Epithelial cell of esophagus (primary cell): ENCODE data around the gene WDR70.
A peak's percentile ranks its signal among the peaks of the same experiment; 100 is the strongest.

Experiments
- DNase-seq: peaks from one replicate; pipeline ENCODE4 v3.0.0; 2010; ENCODE audit warnings: low read depth
- H3K4me3 ChIP-seq: 2 replicates; pipeline ENCODE4 v1.5.1; 2011; ENCODE audit warnings: mild to moderate bottlenecking, low read length, control low read depth
- TF ChIP-seq, protein P1 (sequence below): IDR thresholded peaks from 2 replicates; pipeline ENCODE4 v1.5.1; 2011; ENCODE audit warnings: low read depth, mild to moderate bottlenecking, low read length, control low read depth, inconsistent platforms; ENCODE audit not compliant: insufficient read depth; ENCODE audit errors: missing control alignments

The WDR70 gene

DNA sequence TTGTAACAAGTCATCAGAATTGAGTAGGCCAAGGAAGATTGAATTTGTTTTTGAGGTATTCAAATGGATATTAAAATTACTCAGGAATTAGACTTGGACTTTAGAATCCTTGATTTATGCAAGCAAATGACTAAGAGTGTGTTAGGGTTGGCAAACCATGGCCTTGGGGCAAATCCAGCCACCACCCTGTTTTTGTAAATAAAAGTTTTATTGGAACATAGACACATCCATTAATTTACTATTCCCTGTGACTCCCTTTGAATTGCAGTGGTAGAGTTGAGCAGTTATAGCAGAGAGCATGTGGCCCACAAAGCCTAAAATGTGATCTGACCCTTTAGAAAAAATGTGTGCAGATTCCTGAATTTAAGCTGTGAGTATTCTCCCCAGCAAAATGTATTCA is 115.6 kb downstream of the WDR70 start:
- TF ChIP-seq, protein P1, sequence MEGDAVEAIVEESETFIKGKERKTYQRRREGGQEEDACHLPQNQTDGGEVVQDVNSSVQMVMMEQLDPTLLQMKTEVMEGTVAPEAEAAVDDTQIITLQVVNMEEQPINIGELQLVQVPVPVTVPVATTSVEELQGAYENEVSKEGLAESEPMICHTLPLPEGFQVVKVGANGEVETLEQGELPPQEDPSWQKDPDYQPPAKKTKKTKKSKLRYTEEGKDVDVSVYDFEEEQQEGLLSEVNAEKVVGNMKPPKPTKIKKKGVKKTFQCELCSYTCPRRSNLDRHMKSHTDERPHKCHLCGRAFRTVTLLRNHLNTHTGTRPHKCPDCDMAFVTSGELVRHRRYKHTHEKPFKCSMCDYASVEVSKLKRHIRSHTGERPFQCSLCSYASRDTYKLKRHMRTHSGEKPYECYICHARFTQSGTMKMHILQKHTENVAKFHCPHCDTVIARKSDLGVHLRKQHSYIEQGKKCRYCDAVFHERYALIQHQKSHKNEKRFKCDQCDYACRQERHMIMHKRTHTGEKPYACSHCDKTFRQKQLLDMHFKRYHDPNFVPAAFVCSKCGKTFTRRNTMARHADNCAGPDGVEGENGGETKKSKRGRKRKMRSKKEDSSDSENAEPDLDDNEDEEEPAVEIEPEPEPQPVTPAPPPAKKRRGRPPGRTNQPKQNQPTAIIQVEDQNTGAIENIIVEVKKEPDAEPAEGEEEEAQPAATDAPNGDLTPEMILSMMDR = no peak
- H3K4me3 ChIP-seq = no peak overlapping the region
- DNase-seq = peak; percentile 81

- H3K4me3 ChIP-seq = no peak overlapping the region
- TF ChIP-seq, protein P1 = peak; percentile 22
- DNase-seq = no peak
These were observed 116.1 kb downstream of the WDR70 start for GRCh38 chr5:37495210-37495609.

- DNase-seq = peak; percentile 70
- no peak overlapping the region for H3K4me3 ChIP-seq
- TF ChIP-seq, protein P1 = no peak
These were observed 116.7 kb downstream of the WDR70 start for GRCh38 chr5:37495668-37496347.

GRCh38 chr5:37496902-37497445 is 117.9 kb downstream of the WDR70 start:
- no peak overlapping the region for H3K4me3 ChIP-seq
- TF ChIP-seq, protein P1 = no peak
- DNase-seq = no peak

GRCh38 chr5:37501152-37501551 is 122.0 kb downstream of the WDR70 start:
- DNase-seq = peak; percentile 16
- no peak overlapping the region for H3K4me3 ChIP-seq
- TF ChIP-seq, protein P1 = no peak

DNA sequence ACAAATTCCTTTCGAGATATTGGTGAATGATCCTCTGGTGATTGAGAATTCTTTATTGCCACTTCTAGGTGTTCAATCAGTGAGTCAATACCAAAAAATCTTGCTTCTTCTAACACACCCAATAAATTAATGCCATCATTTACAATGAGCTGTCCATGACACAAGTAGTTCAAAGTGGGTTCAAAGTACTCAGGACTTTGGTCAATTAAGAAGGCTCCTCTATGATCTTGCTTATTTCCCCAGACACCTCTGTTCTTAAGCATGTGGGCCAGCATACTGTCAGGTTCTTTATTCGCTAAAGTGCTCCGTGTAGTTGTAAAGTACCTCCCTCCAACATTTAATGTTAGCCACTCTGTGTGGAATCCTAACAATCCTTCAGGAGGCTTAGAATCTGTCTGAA is 127.1 kb downstream of the WDR70 start:
- H3K4me3 ChIP-seq = no peak overlapping the region
- no peak for DNase-seq
- TF ChIP-seq, protein P1 = no peak

DNA sequence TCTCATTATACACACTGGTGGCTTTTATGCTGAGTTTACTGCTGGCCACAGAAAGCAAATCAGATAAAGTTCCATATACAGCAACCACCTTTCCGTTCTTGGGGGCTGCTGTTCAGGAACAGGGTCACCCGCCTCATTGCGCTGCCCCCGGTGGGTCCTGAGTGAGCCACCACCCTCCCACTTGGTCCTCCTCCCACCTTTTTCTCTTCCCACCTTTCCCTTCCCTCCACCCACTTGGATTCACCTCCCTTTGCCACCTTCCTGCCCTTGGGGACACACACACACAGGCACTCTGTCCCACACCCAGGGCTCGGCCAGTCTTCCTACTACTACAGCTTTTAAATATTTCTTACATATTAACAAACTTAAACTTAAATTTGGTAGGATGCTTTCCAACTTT is 127.6 kb downstream of the WDR70 start:
- TF ChIP-seq, protein P1 = no peak
- DNase-seq = no peak
- no peak overlapping the region for H3K4me3 ChIP-seq
